Fibroblast of lung (primary cell): ENCODE results near the gene OXA1L. TPM values are rescaled to one million over a fixed set of nuclear protein-coding genes. Genes with fewer than 3 reads are reported as not detected.

ENCODE experiments used
- DNase-seq, 2 donors: peaks; one replicate each; pipeline versions ENCODE4 v3.0.0 to v3.0.0-alpha.2; 2010; ENCODE audit warnings: low read depth in 2 of 2
- H2AFZ ChIP-seq: 2 replicates; pipeline ENCODE4 v1.5.1; 2012; ENCODE audit warnings: low read length, control low read depth, inconsistent platforms
- H3K27ac ChIP-seq: 2 replicates; pipeline ENCODE4 v1.5.1; 2011; ENCODE audit warnings: low read length, control low read depth; ENCODE audit not compliant: insufficient read depth
- H3K27me3 ChIP-seq: 2 replicates; pipeline ENCODE4 v1.5.1; 2011; ENCODE audit warnings: mild to moderate bottlenecking, low read length; ENCODE audit not compliant: control insufficient read depth, insufficient read depth
- H3K36me3 ChIP-seq: 2 replicates; pipeline ENCODE4 v1.5.1; 2011; ENCODE audit warnings: low read length; ENCODE audit not compliant: control insufficient read depth, insufficient read depth
- H3K4me1 ChIP-seq: 2 replicates; pipeline ENCODE4 v1.5.1; 2011; ENCODE audit warnings: low read length; ENCODE audit not compliant: control insufficient read depth, insufficient read depth; ENCODE audit errors: extremely low read depth
- H3K4me2 ChIP-seq: 2 replicates; pipeline ENCODE4 v1.5.1; 2011; ENCODE audit warnings: low read length, control low read depth; ENCODE audit not compliant: insufficient read depth; ENCODE audit errors: extremely low read depth
- H3K4me3 ChIP-seq, 4 experiments: fragments of 200-600 bp in 1 of 4; sonication (generic) in 1 of 4; replicated peaks in 1 of 4; 2 replicates each; pipeline ENCODE4 v1.5.1; 2011 to 2016; ENCODE audit warnings: low read length in 4 of 4, low read depth in 3 of 4, mild to moderate bottlenecking in 3 of 4, control low read depth in 2 of 4, inconsistent platforms in 1 of 4, mixed read lengths in 1 of 4; ENCODE audit not compliant: insufficient read depth in 1 of 4; ENCODE audit errors: control extremely low read depth in 1 of 4
- H3K79me2 ChIP-seq: 2 replicates; pipeline ENCODE4 v1.5.1; 2012; ENCODE audit warnings: mild to moderate bottlenecking, low read length, inconsistent platforms; ENCODE audit not compliant: control insufficient read depth, insufficient read depth
- H3K9ac ChIP-seq: 2 replicates; pipeline ENCODE4 v1.5.1; 2011; ENCODE audit warnings: mild to moderate bottlenecking, low read length, control low read depth; ENCODE audit not compliant: insufficient read depth
- H3K9me3 ChIP-seq: 2 replicates; pipeline ENCODE4 v1.5.1; 2012; ENCODE audit warnings: low read depth, low read length; ENCODE audit not compliant: control insufficient read depth, insufficient read depth
- H4K20me1 ChIP-seq: 2 replicates; pipeline ENCODE4 v1.5.1; 2011; ENCODE audit warnings: low read length; ENCODE audit not compliant: control insufficient read depth, insufficient read depth; ENCODE audit errors: extremely low read depth
- CTCF ChIP-seq, 2 donors: IDR thresholded peaks in 1 of 2; conservative IDR thresholded peaks in 1 of 2; 1 replicate in 1 of 2; 2 replicates in 1 of 2; pipeline ENCODE4 v1.5.1; 2011 to 2012; ENCODE audit warnings: low read length in 2 of 2, control low read depth in 1 of 2, inconsistent platforms in 1 of 2, low read depth in 1 of 2, mild to moderate bottlenecking in 1 of 2
- EZH2 ChIP-seq: IDR thresholded peaks from 2 replicates; pipeline ENCODE4 v1.5.1; 2012; ENCODE audit warnings: low read length, control low read depth, mild to moderate bottlenecking; ENCODE audit errors: missing control alignments
- polyA plus RNA-seq, 2 donors: library from polyadenylated mRNA; depleted of rRNA in 1 of 2; stranded (reverse) in 1 of 2; unstranded in 1 of 2; fragments of >200 nt; gene quantifications; 2 replicates each; pipeline ENCODE4 v1.2.1, GENCODE V29; 2011 to 2012; ENCODE audit warnings: missing spikeins in 1 of 2
- total RNA-seq: library from RNA; depleted of rRNA; stranded (reverse); fragments of >200 nt; gene quantifications from 2 replicates; pipeline ENCODE4 v1.2.1, GENCODE V29; 2014

The OXA1L gene
- total and polyA plus RNA-seq, 2 donors (not counting 1 experiment from before 2014, with no cell fraction given), result 67.2 to 141 TPM

DNA sequence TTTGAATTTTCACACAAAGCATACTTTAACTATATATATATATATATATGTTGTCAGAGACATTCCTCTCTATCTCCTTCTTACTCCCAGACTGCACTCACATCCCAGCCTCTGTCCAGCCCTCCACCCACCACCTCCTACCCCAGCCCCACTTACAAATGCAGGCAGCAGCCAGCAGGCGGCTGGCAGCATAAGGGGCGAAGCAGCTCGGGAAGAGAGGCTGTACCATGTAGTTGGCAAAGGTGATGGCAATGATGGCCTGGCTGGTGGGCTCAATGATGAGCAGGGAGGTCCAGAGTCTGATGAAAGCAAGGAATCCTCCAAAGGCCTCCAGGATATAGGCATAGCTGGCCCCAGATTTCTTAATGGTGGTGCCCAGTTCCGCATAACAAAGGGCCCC, 46.3 kb downstream of the OXA1L start:
- Histone ChIP-seq H3K27ac (no peak overlapping the region), H2AFZ (no peak overlapping the region), H3K9ac (no peak overlapping the region), H3K79me2 (no peaks in the 10 kb centered on the region), H3K27me3 (no peaks in the 10 kb centered on the region), H3K9me3 (no peaks in the 10 kb centered on the region), H4K20me1 (no peaks in the 10 kb centered on the region), H3K4me1 (no peaks in the 10 kb centered on the region), H3K36me3 (no peaks in the 10 kb centered on the region), H3K4me2 (no peak overlapping the region), H3K4me3 (no peak overlapping the region)
- TF ChIP-seq CTCF (conservative IDR thresholded peaks at IDR 0.05 in 1 of 2, IDR thresholded peaks at IDR 0.05 in 1 of 2; ENCODE audit: low read depth in 1 of 2, low read length in 2 of 2) (no peak), EZH2 (no peak)
- DNase-seq, result no peak

GRCh38 chr14:22813145-22813544, 46.7 kb downstream of the OXA1L start:
- H3K27ac ChIP-seq, result no peak overlapping the region
- H3K4me1 ChIP-seq, result no peaks in the 10 kb centered on the region
- TF ChIP-seq CTCF (conservative IDR thresholded peaks at IDR 0.05 in 1 of 2, IDR thresholded peaks at IDR 0.05 in 1 of 2; ENCODE audit: low read depth in 1 of 2, low read length in 2 of 2) (no peak), EZH2 (no peak)
- H2AFZ ChIP-seq, result no peak overlapping the region
- no peaks in the 10 kb centered on the region for H4K20me1 ChIP-seq
- no peaks in the 10 kb centered on the region for H3K79me2 ChIP-seq
- no peaks in the 10 kb centered on the region for H3K9me3 ChIP-seq
- no peak overlapping the region for H3K9ac ChIP-seq
- no peaks in the 10 kb centered on the region for H3K27me3 ChIP-seq
- DNase-seq, result no peak
- H3K36me3 ChIP-seq, result no peaks in the 10 kb centered on the region
- no peak overlapping the region for H3K4me3 ChIP-seq
- H3K4me2 ChIP-seq, result no peak overlapping the region

DNA sequence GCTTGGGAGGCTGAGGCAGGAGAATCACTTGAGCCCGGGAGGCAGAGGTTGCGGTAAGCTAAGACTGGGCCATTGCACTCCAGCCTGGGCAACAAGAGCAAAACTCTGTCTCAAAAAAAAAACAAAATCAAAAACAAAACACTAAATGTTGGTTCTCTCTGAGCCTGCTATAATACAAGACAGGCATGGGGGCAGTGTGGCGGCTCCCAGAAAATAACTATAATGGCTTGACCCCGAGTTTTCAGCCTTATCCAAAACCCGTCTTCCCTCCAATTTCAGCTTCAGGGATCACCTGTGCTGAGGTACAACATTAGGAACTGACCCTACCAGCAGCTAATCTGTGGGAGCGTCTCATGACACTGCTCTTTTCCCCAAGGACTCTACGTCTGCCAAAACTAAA, 47.9 kb downstream of the OXA1L start:
- Histone ChIP-seq H3K27me3 (no peaks in the 10 kb centered on the region), H2AFZ (no peak overlapping the region), H3K27ac (no peak overlapping the region), H3K79me2 (no peaks in the 10 kb centered on the region), H3K4me3 (no peak overlapping the region), H3K9me3 (no peaks in the 10 kb centered on the region), H3K9ac (no peak overlapping the region), H3K4me2 (no peak overlapping the region), H3K36me3 (no peaks in the 10 kb centered on the region), H4K20me1 (no peaks in the 10 kb centered on the region), H3K4me1 (no peaks in the 10 kb centered on the region)
- no peak for DNase-seq
- no peak for TF ChIP-seq EZH2
- no peak for TF ChIP-seq CTCF (conservative IDR thresholded peaks at IDR 0.05 in 1 of 2, IDR thresholded peaks at IDR 0.05 in 1 of 2; ENCODE audit: low read depth in 1 of 2, low read length in 2 of 2)
